Lower leg skin (tissue), 3 donors: Measurements from ENCODE around the gene MBOAT7.

ENCODE experiments used
- CTCF ChIP-seq, 3 donors: fragments of 450-650 bp; IDR thresholded peaks; one replicate each; pipeline ENCODE4 v1.5.1; 2016; ENCODE audit warnings: antibody characterized with exemption in 3 of 3, mild to moderate bottlenecking in 3 of 3, moderate library complexity in 2 of 3
- POLR2A ChIP-seq, 2 donors: fragments of 450-650 bp; IDR thresholded peaks; one replicate each; pipeline ENCODE4 v1.6.1; 2016 to 2017; ENCODE audit warnings: antibody characterized with exemption in 2 of 2, mild to moderate bottlenecking in 1 of 2, moderate library complexity in 1 of 2

GRCh38 chr19:54128441-54128725, 61.0 kb downstream of the MBOAT7 start:
- TF ChIP-seq CTCF (IDR thresholded peaks at IDR 0.05) (no peak), POLR2A (IDR thresholded peaks at IDR 0.05) (no peak)
